ENCODE data around the gene RAB3C. TPM values are rescaled to one million over a fixed set of nuclear protein-coding genes. Genes with fewer than 3 reads are reported as not detected.

RAB3C gene
- total and polyA plus RNA-seq, 9 donors = 0.11 to 17.2 (median 2.7) TPM

DNA sequence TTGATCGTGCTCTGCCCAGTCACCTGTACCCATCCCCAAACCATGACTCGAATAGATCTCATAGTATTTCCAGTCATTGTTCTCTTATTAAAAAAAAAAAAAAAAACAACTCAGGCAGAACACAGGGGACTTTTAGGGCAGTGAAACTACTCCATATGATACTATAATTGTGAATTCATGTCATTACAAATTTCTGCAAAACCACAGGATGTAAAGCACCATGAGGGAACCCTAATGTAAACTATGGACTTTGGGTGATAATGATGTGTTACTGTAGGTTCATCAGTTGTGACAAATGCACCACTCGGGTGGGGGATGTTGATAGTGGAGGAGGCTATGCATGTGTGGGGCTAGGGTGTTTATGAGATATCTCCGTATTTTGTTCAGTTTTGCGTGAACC, 133.8 kb downstream of the RAB3C start:
- H3K4me3 ChIP-seq = no peak overlapping the region
- H3K36me3 ChIP-seq = no peaks in the 10 kb centered on the region
- no peaks in the 10 kb centered on the region for H3K27me3 ChIP-seq
- H3K9me3 ChIP-seq = no peaks in the 10 kb centered on the region
- intact Hi-C loops (cut with DNase I) = no loop called here
- no peaks in the 10 kb centered on the region for H3K4me1 ChIP-seq (ENCODE audit: insufficient read depth)
- 89 to 91% (median 90%) methylated on average over 5 of the region's 5 CpGs for whole genome bisulfite sequencing, 3 donors
- H3K27ac ChIP-seq = no peak overlapping the region
- no peak for DNase-seq
- TF ChIP-seq, protein P1, sequence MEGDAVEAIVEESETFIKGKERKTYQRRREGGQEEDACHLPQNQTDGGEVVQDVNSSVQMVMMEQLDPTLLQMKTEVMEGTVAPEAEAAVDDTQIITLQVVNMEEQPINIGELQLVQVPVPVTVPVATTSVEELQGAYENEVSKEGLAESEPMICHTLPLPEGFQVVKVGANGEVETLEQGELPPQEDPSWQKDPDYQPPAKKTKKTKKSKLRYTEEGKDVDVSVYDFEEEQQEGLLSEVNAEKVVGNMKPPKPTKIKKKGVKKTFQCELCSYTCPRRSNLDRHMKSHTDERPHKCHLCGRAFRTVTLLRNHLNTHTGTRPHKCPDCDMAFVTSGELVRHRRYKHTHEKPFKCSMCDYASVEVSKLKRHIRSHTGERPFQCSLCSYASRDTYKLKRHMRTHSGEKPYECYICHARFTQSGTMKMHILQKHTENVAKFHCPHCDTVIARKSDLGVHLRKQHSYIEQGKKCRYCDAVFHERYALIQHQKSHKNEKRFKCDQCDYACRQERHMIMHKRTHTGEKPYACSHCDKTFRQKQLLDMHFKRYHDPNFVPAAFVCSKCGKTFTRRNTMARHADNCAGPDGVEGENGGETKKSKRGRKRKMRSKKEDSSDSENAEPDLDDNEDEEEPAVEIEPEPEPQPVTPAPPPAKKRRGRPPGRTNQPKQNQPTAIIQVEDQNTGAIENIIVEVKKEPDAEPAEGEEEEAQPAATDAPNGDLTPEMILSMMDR (IDR thresholded peaks at IDR 0.05) = no peak
- no peak for TF ChIP-seq EP300 (IDR thresholded peaks at IDR 0.05)
- no peak for TF ChIP-seq POLR2A (IDR thresholded peaks at IDR 0.05)

DNA sequence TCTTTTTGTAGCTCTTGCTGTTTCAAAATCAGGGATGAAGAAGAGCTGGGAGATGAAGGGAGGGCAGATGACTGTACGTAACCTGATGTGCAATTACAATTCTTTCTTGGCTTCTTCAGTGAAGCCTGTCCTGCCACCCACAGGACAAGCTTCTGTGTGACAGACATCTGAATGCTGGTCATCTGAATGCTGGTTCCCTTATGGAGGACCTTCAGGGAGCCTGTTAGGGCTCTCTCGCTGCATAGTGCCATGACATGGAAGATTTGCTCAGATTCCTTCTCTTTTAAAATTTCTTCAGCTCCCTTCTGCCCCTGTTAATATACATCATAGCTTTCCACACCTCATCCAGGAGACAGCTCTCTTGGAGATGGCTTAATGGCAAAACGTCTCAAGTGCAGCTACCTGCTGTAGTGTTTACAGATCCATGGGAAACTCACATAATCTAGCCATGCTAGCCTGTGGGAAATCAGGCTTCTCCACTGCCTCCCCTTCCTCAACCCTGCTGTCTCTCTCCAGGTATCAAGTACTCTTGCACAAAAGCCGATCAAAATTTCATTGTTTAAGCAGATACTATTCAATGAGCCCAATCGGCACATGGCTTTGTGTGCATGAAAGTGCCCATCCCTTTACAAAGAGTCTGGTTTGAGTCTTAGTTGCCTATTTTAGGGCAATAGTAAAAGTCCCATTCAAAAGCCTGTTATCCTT, 134.6 kb downstream of the RAB3C start:
- H3K9me3 ChIP-seq = no peaks in the 10 kb centered on the region
- TF ChIP-seq EP300 (IDR thresholded peaks at IDR 0.05) (no peak), POLR2A (IDR thresholded peaks at IDR 0.05) (no peak)
- TF ChIP-seq, protein P1 (IDR thresholded peaks at IDR 0.05) = no peak
- no peaks in the 10 kb centered on the region for H3K4me1 ChIP-seq (ENCODE audit: insufficient read depth)
- no peak for DNase-seq
- intact Hi-C loops (cut with DNase I) = no loop called here
- no peaks in the 10 kb centered on the region for H3K27me3 ChIP-seq
- no peak overlapping the region for H3K27ac ChIP-seq
- H3K36me3 ChIP-seq = no peaks in the 10 kb centered on the region
- WGBS, 3 donors = 76 to 86% (median 83%) methylated on average over 5 of the region's 5 CpGs
- no peak overlapping the region for H3K4me3 ChIP-seq

DNA sequence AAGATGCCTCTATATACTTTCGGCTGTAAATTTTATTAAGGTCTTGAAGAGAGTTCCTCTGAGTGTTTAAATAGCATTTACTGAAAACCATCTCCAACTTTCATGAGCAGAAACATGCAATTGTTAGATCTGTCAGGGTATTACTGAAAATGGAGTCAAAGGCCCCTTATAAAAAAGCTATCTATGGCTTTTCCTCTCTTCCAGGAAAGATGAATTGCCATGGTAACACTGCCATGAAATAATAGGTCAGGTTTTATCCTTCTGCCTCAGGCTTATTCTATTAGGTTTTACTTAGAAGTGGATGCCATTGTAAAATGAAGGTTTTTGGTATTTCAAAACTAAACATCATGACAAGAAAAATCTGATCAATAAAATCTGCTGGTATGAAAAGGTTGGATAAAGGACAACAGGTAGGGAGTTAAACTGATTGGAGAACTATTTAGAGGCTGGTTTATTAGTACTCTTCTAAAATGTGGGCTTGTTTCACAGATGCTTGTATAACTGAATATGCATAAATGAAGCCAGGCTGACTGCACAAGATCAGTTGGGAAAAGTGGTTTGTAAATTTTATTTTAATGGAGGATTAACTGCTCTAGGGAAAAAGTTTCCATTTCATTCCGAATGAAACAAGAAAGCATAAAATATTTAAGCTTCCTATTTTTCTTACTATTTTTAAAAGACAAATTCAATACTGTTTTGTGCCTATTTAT, 135.5 kb downstream of the RAB3C start:
- 80 to 93% (median 82%) methylated on average over 2 of the region's 2 CpGs for WGBS, 3 donors
- H3K27ac ChIP-seq = no peak overlapping the region
- H3K4me1 ChIP-seq (ENCODE audit: insufficient read depth) = no peaks in the 10 kb centered on the region
- TF ChIP-seq, protein P1 (IDR thresholded peaks at IDR 0.05) = no peak
- no peak for TF ChIP-seq EP300 (IDR thresholded peaks at IDR 0.05)
- TF ChIP-seq POLR2A (IDR thresholded peaks at IDR 0.05) = no peak
- H3K4me3 ChIP-seq = no peak overlapping the region
- H3K9me3 ChIP-seq = no peaks in the 10 kb centered on the region
- intact Hi-C loops (cut with DNase I) = no loop called here
- H3K36me3 ChIP-seq = no peaks in the 10 kb centered on the region
- no peak for DNase-seq
- H3K27me3 ChIP-seq = no peaks in the 10 kb centered on the region

DNA sequence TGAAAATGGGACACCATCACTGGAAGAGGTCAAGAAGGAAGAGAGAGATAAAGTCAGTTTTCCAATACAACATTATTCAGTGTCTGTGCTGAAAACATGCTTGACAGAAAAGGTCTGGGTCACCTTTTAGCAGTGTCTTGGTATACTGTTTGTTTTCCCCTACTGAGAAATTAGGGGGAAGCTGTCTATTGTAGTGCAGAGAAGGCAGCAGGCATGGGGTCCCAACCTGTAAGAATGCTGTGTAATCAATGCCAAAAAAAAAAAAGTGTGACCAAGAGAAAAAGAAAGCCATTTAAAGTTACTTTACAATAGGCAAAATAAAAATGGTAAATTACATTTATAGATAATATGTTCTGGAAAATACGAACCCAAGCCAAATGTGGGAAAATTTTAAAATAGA, 139.3 kb downstream of the RAB3C start:
- no peaks in the 10 kb centered on the region for H3K36me3 ChIP-seq
- WGBS, 3 donors = 59 to 83% (median 81%) methylated on average over 1 of the region's 1 CpG
- H3K27me3 ChIP-seq = no peaks in the 10 kb centered on the region
- no peak overlapping the region for H3K27ac ChIP-seq
- DNase-seq = no peak
- no peaks in the 10 kb centered on the region for H3K9me3 ChIP-seq
- no peaks in the 10 kb centered on the region for H3K4me1 ChIP-seq (ENCODE audit: insufficient read depth)
- intact Hi-C loops (cut with DNase I) = no loop called here
- H3K4me3 ChIP-seq = no peak overlapping the region
- TF ChIP-seq POLR2A (IDR thresholded peaks at IDR 0.05) = no peak
- no peak for TF ChIP-seq EP300 (IDR thresholded peaks at IDR 0.05)
- TF ChIP-seq, protein P1 (IDR thresholded peaks at IDR 0.05) = no peak
